ENCODE measurements around the gene PSORS1C1.
"Not testable (repeated sequence)": the region's sequence is repeated elsewhere in the genome, so short reads cannot be mapped to it uniquely, and the experiment has no call there.

PSORS1C1 gene

DNA sequence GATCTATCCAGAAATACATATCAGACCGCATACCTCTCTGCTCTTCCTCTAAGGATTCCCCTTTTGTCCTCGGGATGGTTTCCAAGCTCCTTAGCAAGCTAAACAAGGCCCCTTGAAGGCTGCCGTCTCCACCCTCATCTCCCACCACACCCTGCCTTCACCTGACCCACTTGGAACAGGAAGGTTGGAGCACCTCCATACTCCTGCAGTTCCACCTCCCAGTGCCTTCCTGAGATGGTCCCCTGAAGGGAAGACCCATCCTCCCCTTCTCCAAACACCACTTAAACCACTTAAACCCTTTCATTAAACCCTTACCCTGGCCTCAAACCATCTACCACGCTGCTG, 64.4 kb downstream of the PSORS1C1 start:
- TF ChIP-seq, protein P1, sequence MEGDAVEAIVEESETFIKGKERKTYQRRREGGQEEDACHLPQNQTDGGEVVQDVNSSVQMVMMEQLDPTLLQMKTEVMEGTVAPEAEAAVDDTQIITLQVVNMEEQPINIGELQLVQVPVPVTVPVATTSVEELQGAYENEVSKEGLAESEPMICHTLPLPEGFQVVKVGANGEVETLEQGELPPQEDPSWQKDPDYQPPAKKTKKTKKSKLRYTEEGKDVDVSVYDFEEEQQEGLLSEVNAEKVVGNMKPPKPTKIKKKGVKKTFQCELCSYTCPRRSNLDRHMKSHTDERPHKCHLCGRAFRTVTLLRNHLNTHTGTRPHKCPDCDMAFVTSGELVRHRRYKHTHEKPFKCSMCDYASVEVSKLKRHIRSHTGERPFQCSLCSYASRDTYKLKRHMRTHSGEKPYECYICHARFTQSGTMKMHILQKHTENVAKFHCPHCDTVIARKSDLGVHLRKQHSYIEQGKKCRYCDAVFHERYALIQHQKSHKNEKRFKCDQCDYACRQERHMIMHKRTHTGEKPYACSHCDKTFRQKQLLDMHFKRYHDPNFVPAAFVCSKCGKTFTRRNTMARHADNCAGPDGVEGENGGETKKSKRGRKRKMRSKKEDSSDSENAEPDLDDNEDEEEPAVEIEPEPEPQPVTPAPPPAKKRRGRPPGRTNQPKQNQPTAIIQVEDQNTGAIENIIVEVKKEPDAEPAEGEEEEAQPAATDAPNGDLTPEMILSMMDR (conservative IDR thresholded peaks at IDR 0.05; ENCODE audit: low read depth, low read length), result no peak
- no peak for DNase-seq (ENCODE audit: low read depth)
- H3K4me3 ChIP-seq (ENCODE audit: low read depth, low read length), result no peak overlapping the region

DNA sequence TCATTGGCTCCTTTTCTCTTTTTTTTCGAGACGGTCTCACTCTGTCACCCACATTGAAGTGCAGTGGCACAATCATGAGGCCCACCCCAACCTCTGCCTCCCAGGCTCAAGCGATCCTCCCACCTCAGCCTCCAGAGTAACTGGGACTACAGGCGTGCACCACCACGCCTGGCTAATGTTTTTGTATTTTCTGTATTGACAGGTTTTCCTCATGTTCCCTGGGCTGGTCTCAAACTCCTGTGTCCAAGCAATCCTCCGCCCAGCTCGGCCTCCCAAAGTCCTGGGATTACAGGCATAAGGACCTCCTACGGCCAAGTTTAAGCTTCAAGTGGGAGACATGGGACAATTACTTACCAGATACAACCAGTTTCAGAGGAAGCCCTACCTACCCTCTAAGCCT, 65.3 kb downstream of the PSORS1C1 start:
- TF ChIP-seq, protein P1 (conservative IDR thresholded peaks at IDR 0.05; ENCODE audit: low read depth, low read length), result no peak
- H3K4me3 ChIP-seq (ENCODE audit: low read depth, low read length), result no peak overlapping the region
- DNase-seq (ENCODE audit: low read depth), result no peak

DNA sequence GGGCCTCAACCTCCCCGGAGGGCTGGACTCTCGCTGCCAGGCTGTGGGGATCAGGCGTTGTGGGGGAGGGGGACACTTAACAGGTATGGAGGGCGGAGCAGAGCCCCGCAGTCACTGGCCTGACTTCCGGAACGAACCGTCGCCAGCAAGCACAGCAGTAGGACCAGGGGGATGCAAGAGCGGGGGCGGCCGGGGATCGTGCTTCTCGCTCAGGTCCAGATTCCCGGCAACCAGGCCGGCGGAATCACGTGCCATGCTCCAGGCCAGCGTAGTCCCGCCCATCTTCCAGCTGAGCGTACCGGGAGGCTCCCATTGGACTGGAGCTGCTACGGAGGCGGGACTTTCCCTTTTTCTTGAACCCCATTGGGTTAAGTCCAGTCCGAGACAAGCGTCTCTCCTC, 65.9 kb downstream of the PSORS1C1 start:
- H3K4me3 ChIP-seq (ENCODE audit: low read depth, low read length), result peak overlapping the region; percentile 41
- DNase-seq (ENCODE audit: low read depth), result peak; percentile 51
- TF ChIP-seq, protein P1 (conservative IDR thresholded peaks at IDR 0.05; ENCODE audit: low read depth, low read length), result no peak

DNA sequence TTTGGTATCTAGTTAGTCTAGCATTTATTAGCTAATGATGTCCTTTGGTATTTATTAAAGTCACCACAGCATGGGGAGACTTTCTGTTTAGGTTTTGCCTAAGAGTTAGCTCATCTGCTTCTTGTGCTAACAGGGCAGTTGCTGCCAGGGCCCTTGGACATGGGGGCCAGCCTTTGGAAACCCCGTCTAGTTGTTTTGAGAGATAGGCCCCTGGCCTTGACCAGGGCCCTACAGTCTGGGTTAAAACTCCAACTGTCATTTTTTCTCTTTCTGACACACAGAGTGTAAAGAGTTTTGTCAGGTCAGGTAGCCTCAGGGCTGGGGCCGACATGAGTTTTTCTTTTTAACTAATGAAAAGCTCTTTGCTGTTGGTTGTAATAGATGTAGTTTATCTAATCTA, 68.7 kb downstream of the PSORS1C1 start:
- H3K4me3 ChIP-seq (ENCODE audit: low read depth, low read length); DNase-seq (ENCODE audit: low read depth): not testable (repeated sequence)

DNA sequence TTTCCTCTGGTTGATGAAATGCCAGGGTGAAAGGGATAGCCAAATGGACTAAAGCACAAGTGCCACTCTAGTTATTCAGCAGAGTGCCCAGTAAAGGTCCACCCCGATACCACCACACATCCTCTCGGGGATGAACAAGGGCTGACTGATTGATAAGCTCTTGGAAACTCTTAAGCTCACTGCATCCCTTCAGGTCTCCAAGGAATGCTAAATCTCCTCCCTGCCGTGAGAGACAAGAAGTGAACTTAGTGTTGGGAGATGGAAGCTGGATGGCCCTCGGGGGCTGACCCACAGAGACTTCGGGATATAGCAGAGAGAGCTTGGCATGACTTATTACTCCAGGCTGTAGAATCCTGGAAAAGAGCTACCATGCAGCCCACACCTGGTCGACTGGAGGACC, 69.3 kb downstream of the PSORS1C1 start:
- not testable (repeated sequence) for H3K4me3 ChIP-seq (ENCODE audit: low read depth, low read length); DNase-seq (ENCODE audit: low read depth)

DNA sequence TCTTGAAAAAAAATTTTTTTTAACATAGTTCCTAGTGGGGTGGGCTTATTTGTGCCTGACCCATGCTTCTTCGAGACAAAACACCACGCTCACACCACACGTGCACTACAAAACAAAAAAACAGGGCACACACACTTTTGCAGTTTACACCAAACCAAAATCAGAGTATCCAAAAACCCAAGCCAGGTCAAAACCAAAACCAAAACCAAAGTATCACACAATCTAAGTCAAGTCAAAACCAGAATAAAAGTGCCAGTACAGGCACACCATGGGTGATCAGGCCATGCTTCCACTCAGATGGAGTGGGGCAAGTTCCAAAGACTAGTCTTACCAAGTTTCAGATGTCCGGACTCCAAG, 71.1 kb downstream of the PSORS1C1 start:
- DNase-seq (ENCODE audit: low read depth), result not testable (repeated sequence)

DNA sequence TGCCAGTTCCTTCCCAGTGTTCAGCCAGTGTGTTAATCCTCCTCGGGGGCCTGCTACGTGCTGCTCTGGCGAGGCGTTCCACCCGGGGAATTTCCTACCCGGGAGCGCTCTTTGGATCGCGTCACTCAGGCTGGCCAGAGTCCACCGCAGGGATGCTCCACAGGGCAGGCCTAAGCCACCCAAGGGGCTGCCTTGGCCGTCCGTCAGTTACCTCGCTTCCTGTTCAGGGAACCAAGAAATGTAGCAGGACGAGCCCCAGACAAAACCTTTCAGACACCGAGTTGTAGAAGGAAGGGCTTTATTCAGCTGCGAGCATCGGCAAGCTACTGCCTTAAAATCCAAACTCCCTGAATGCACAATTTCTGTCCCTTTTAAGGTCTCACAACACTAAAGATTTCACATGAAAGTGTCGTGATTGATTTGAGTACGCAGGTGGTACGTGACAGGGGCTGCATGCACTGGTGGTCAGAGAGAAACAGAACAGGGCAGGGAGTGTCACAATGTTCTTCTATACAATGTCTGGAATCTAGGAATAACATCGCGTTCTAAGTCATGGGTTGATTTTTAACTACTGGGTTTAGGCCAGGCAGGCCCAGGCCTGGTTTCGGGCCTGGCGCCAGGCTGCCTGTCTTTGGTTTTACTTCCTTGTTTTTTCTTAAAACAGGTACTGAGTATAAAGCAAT, 71.6 kb downstream of the PSORS1C1 start:
- H3K4me3 ChIP-seq (ENCODE audit: low read depth, low read length), result no peak overlapping the region
- DNase-seq (ENCODE audit: low read depth), result no peak
- TF ChIP-seq, protein P1 (conservative IDR thresholded peaks at IDR 0.05; ENCODE audit: low read depth, low read length), result no peak

More for the DNA sequence above, 71.1 kb downstream of the PSORS1C1 start:
- H3K4me3 ChIP-seq (ENCODE audit: low read depth, low read length), result not testable (repeated sequence)

DNA sequence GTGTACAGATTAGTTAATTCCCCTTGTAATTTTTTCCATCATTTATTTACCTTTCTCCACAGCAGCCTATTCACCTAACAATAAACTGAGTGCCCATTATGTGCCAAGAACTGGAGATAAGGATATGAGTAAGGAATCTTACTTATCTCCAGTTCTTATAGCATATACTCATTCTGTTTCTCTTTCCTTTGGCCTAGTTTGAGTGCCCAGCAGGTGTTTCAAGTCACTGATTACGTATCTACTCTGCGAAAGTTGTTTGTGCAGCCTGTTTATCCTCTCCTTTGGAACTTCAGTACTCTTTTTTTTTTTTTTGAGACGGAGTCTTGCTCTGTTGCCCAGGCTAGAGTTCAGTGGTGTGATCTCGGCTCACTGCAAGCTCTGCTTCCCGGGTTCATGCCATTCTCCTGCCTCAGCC, 73.2 kb downstream of the PSORS1C1 start:
- no peak overlapping the region for H3K4me3 ChIP-seq (ENCODE audit: low read depth, low read length)
- no peak for DNase-seq (ENCODE audit: low read depth)
- TF ChIP-seq, protein P1 (conservative IDR thresholded peaks at IDR 0.05; ENCODE audit: low read depth, low read length), result no peak

DNA sequence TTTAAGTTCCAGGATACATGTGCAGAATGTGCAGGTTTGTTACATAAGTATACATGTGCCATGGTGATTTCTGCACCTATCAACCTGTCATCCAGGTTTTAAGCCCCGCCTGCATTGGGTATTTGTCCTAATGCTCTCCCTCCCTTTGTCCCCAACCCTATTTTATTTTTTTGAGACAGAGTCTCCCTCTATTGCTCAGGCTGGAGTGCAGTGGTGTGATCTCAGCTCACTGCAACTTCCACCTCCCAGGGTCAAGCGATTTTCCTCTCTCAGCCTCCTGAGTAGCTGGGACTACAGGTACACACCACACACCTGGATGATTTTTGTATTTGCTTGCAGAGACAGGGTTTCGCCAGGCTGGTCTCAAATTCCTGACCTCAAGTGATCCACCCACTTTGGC, 74.6 kb downstream of the PSORS1C1 start:
- not testable (repeated sequence) for DNase-seq (ENCODE audit: low read depth)

More for the DNA sequence above, 74.6 kb downstream of the PSORS1C1 start:
- not testable (repeated sequence) for H3K4me3 ChIP-seq (ENCODE audit: low read depth, low read length)
